ENCODE results near the gene SP1. TPM values are rescaled to one million over a fixed set of nuclear protein-coding genes. Genes with fewer than 3 reads are reported as not detected.

Gene SP1
- total and polyA plus RNA-seq, 4 experiments from 2014 or later = 4.3 to 110 (median 59.7) TPM

DNA sequence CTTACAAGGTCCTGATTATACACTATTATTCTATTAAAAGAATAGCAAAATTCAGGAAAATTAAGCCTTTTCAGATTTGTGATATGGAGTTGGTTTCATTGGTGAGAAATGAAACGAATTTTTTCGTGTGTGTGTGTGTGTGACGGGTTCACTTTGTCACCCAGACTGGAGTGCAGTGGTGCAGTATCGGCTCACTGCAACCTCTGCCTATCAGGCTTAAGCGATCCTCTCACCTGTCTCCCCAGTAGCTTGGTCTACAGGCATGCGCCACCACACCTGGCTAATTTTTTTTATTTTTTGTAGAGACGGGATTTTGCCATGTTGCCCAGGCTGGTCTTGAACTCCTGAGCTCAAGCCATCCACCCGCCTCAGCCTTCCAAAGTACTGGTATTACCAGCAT is 81.6 kb downstream of the SP1 start:
- Mint-ChIP-seq H3K27ac (peak overlapping the region in 1 of 7 donors; percentile 58), H3K4me1 (peaks cover 18 to 44% (median 31%) of the 10 kb centered on the region in 4 donors)
- POLR2A ChIA-PET (ENCODE audit: partially characterized antibody) = interaction anchor here (0.5 to 1.3 kb wide), 5 partner anchors 11 to 47 kb away, joined by 3 read pairs; partner anchors contain the start of gene TARBP2

DNA sequence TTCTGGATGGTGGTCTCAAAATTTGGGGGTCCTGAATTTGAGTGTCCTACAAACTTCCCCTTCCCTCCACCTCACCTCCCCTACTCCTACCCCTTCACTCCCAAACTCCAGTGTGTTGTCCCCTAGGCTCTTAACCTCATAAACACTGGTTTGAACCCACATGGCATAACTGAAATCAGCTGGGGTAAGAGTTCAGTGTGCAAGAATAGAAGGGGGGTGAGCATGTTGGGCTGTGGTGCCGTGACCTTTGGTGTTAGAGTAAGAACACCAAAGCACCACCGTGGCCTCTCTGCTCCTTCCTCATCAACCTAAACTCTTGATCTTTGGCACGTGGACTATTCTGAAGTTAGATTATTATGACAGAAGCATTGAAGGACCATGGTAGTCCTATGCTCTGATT is 83.0 kb downstream of the SP1 start:
- Histone ChIP-seq H3K4me3 (ENCODE audit: low read length in 2 of 2) (no peak overlapping the region), H3K27me3 (ENCODE audit: insufficient read depth, low read length) (no peaks in the 10 kb centered on the region), H3K36me3 (ENCODE audit: insufficient read depth, low read length) (peaks cover 97% of the 10 kb centered on the region), H3K27ac (ENCODE audit: low read depth, low read length) (no peak overlapping the region), H3K4me1 (ENCODE audit: insufficient read depth, low read length) (no peaks in the 10 kb centered on the region), H3K9me3 (ENCODE audit: control insufficient read depth in 1 of 2, low read length in 2 of 2) (no peaks in the 10 kb centered on the region)
- ChIA-PET POLR2A (ENCODE audit: partially characterized antibody) (interaction anchor here (1.2 to 1.3 kb wide), 3 partner anchors 9 to 38 kb away, joined by 3 read pairs; partner anchors contain the start of gene TARBP2), CTCF (ENCODE audit: partially characterized antibody) (no interaction called here)
- peak overlapping the region in 2 of 7 donors; percentile 10 to 30 for H3K27ac Mint-ChIP-seq
- H3K4me1 Mint-ChIP-seq = peaks cover 20 to 47% (median 33%) of the 10 kb centered on the region in 4 donors
- no peaks in the 10 kb centered on the region for H3K27me3 Mint-ChIP-seq
- H3K4me3 Mint-ChIP-seq = no peak overlapping the region
- no peaks in the 10 kb centered on the region for H3K9me3 Mint-ChIP-seq
- H3K36me3 Mint-ChIP-seq = peaks cover 76 to 95% of the 10 kb centered on the region in 2 donors
- no peak for DNase-seq
- intact Hi-C loops (cut with micrococcal nuclease) = no loop called here

More for the DNA sequence above, 81.6 kb downstream of the SP1 start:
- no peak for DNase-seq
- no peaks in the 10 kb centered on the region for H3K27me3 ChIP-seq (ENCODE audit: insufficient read depth, low read length)
- Mint-ChIP-seq H3K9me3 (no peaks in the 10 kb centered on the region), H3K4me3 (no peak overlapping the region), H3K36me3 (peaks cover 68 to 90% of the 10 kb centered on the region in 2 donors), H3K27me3 (no peaks in the 10 kb centered on the region)
- CTCF ChIA-PET (ENCODE audit: partially characterized antibody) = interaction anchor here (1.1 kb wide), 1 partner anchor 47 kb away, joined by 5 read pairs; no protein-coding TSS in a partner anchor
- H3K4me3 ChIP-seq (ENCODE audit: low read length in 2 of 2) = no peak overlapping the region
- no peak overlapping the region for H3K27ac ChIP-seq (ENCODE audit: low read depth, low read length)
- no peaks in the 10 kb centered on the region for H3K9me3 ChIP-seq (ENCODE audit: control insufficient read depth in 1 of 2, low read length in 2 of 2)
- intact Hi-C loops (cut with micrococcal nuclease) = no loop called here
- no peaks in the 10 kb centered on the region for H3K4me1 ChIP-seq (ENCODE audit: insufficient read depth, low read length)
- peaks cover 97% of the 10 kb centered on the region for H3K36me3 ChIP-seq (ENCODE audit: insufficient read depth, low read length)

DNA sequence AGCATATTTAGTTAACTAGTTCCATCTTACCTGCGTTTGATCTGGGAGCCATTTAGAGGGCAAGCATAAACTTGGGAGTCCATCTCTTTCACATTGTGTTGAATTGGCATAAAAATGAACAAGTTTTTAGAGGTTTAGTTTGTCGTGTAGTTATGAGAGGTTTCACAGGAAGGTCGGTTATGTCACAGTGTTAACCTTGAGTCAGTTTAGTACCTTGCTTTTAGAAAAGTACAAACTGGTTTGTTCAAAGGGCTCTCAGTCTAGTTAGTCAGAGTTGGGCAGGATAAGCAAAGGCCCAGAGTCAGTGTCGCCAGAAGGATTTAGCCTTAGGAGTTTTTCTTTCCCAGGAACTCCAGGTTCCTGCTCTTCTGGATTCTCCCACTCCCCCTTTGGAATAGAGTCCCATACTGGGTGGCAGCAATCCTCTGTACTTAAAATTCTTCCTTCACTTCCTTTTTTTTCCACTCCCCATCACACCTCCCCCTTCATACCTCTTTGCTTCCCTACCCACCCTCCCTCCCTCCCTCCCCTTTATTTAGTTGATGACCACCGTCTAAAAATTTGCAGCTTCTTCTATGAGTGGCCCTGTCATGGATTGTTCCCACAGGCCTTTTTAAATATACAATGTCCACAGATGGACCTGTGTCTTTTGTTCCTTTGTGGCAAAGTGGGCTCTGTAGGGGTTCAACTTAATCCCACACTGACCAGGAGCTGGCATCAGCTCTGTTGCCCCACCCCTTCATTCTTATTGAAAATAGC is 84.0 kb downstream of the SP1 start:
- H3K9me3 Mint-ChIP-seq = no peaks in the 10 kb centered on the region
- ChIA-PET CTCF (ENCODE audit: partially characterized antibody) (interaction anchor here (1.6 kb wide), 1 partner anchor 44 kb away, joined by 4 read pairs; no protein-coding TSS in a partner anchor), POLR2A (ENCODE audit: partially characterized antibody) (interaction anchor here (1.1 kb wide), 1 partner anchor 37 kb away, joined by 7 read pairs; the partner anchor contains the start of gene TARBP2)
- H3K27ac Mint-ChIP-seq = peak overlapping the region in 4 of 7 donors; percentile 33 to 70 (median 42)
- no peaks in the 10 kb centered on the region for H3K4me1 ChIP-seq (ENCODE audit: insufficient read depth, low read length)
- intact Hi-C loops (cut with micrococcal nuclease) = no loop called here
- no peaks in the 10 kb centered on the region for H3K27me3 ChIP-seq (ENCODE audit: insufficient read depth, low read length)
- H3K4me3 ChIP-seq (ENCODE audit: low read length in 2 of 2) = no peak overlapping the region
- H3K36me3 Mint-ChIP-seq = peaks cover 79 to 96% of the 10 kb centered on the region in 2 donors
- DNase-seq = no peak
- H3K36me3 ChIP-seq (ENCODE audit: insufficient read depth, low read length) = peaks cover 97% of the 10 kb centered on the region
- H3K27me3 Mint-ChIP-seq = no peaks in the 10 kb centered on the region
- peaks cover 21 to 46% (median 33%) of the 10 kb centered on the region in 4 donors for H3K4me1 Mint-ChIP-seq
- H3K27ac ChIP-seq (ENCODE audit: low read depth, low read length) = no peak overlapping the region
- H3K9me3 ChIP-seq (ENCODE audit: control insufficient read depth in 1 of 2, low read length in 2 of 2) = no peaks in the 10 kb centered on the region
- H3K4me3 Mint-ChIP-seq = no peak overlapping the region

DNA sequence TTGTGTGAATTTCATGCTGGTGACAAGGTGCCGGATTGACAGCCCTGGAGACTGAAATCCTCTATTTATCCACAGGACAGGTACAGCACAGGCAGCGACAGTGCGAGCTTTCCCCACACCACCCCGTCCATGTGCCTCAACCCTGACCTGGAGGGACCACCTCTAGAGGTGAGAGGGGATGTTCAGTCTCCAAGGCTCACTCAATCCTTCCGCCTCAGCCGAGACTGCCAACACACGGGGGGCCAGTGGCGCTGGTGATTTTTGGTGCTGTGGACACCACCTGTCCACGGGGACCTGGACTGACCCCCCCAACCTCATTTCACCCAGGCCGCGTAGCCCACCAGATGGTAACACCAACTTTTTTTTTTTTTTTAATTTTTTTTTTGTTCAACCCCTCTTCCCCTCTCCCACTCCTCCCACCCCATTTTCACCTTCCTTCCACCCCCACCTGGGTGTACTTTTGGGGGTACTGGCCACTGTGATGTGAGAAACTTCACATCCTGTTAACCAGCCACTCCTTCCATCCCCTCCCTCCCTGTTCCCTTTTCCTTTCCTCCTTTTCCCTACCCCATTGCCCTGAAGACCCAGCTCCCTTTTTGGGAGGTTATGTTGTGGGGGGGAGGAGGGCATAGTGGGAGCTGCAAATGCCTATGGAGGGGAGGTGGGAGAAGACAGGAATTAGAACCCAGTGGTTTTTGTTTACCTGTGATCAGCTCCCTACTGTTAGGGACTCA is 84.9 kb downstream of the SP1 start:
- CTCF ChIA-PET (ENCODE audit: partially characterized antibody) = interaction anchor here (1.6 kb wide), 1 partner anchor 44 kb away, joined by 4 read pairs; no protein-coding TSS in a partner anchor
- H3K36me3 Mint-ChIP-seq = peaks cover 73 to 92% of the 10 kb centered on the region in 2 donors
- no peaks in the 10 kb centered on the region for H3K27me3 Mint-ChIP-seq
- no peak overlapping the region for H3K27ac ChIP-seq (ENCODE audit: low read depth, low read length)
- peaks cover 99% of the 10 kb centered on the region for H3K36me3 ChIP-seq (ENCODE audit: insufficient read depth, low read length)
- no peaks in the 10 kb centered on the region for H3K4me1 ChIP-seq (ENCODE audit: insufficient read depth, low read length)
- POLR2A ChIA-PET (ENCODE audit: partially characterized antibody) = interaction anchor here (1.1 kb wide), 1 partner anchor 36 kb away, joined by 7 read pairs; the partner anchor contains the start of gene TARBP2
- H3K4me1 Mint-ChIP-seq = peaks cover 19 to 41% (median 30%) of the 10 kb centered on the region in 4 donors
- peak overlapping the region in 4 of 7 donors; percentile 36 to 73 (median 60) for H3K27ac Mint-ChIP-seq
- no peaks in the 10 kb centered on the region for H3K27me3 ChIP-seq (ENCODE audit: insufficient read depth, low read length)
- no peaks in the 10 kb centered on the region for H3K9me3 Mint-ChIP-seq
- no peak overlapping the region for H3K4me3 ChIP-seq (ENCODE audit: low read length in 2 of 2)
- no peak for DNase-seq
- intact Hi-C loops (cut with micrococcal nuclease) = no loop called here
- no peak overlapping the region for H3K4me3 Mint-ChIP-seq
- no peaks in the 10 kb centered on the region for H3K9me3 ChIP-seq (ENCODE audit: control insufficient read depth in 1 of 2, low read length in 2 of 2)

DNA sequence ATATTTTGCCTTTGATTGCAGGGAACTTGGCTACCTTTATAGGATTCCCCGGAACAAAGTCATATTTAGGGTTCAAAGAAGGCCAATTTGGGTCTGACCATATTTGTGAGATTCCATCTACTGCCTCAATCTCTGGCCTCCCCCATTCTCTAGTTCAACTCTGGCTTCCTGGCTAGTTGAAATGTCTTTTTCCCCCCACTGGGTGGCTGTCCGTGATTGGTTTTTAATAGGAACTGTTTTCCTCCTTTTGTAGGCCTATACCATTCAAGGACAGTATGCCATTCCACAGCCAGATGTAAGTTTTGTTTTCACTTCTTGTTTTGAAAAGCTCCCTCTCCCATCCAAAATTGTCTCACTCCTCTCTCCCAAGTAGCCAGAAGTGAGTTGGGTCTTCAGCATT is 85.7 kb downstream of the SP1 start:
- POLR2A ChIA-PET (ENCODE audit: partially characterized antibody) = no interaction called here
- H3K4me1 Mint-ChIP-seq = peaks cover 14 to 33% (median 25%) of the 10 kb centered on the region in 4 donors

More for the DNA sequence above, 85.7 kb downstream of the SP1 start:
- Mint-ChIP-seq H3K9me3 (no peaks in the 10 kb centered on the region), H3K36me3 (peaks cover 68 to 87% of the 10 kb centered on the region in 2 donors), H3K27me3 (no peaks in the 10 kb centered on the region), H3K27ac (peak overlapping the region in 5 of 7 donors; percentile 29 to 67 (median 48)), H3K4me3 (no peak overlapping the region)
- no peaks in the 10 kb centered on the region for H3K4me1 ChIP-seq (ENCODE audit: insufficient read depth, low read length)
- H3K36me3 ChIP-seq (ENCODE audit: insufficient read depth, low read length) = peaks cover 97% of the 10 kb centered on the region
- DNase-seq = no peak
- no peaks in the 10 kb centered on the region for H3K9me3 ChIP-seq (ENCODE audit: control insufficient read depth in 1 of 2, low read length in 2 of 2)
- intact Hi-C loops (cut with micrococcal nuclease) = no loop called here
- CTCF ChIA-PET (ENCODE audit: partially characterized antibody) = interaction anchor here (1.6 kb wide), 1 partner anchor 43 kb away, joined by 4 read pairs; no protein-coding TSS in a partner anchor
- H3K4me3 ChIP-seq (ENCODE audit: low read length in 2 of 2) = no peak overlapping the region
- H3K27ac ChIP-seq (ENCODE audit: low read depth, low read length) = no peak overlapping the region
- H3K27me3 ChIP-seq (ENCODE audit: insufficient read depth, low read length) = no peaks in the 10 kb centered on the region

Other genes starting within 250 kb of the SP1 start
- gene ZNF740, start 199.5 kb upstream of the SP1 start, total RNA-seq = 100 to 1,000 TPM; 109 to 113 TPM
- gene ZNF740, start 199.5 kb upstream of the SP1 start, polyA plus RNA-seq = 1 to 10 TPM in 1 of 2 donors, under 1 TPM in 1; 0.90 to 3.5 TPM
- gene CSAD, start 199.3 kb upstream of the SP1 start, total RNA-seq = 10 to 100 TPM; 62.5 to 64.2 TPM
- 1 to 10 TPM; 1.1 to 2.9 TPM for gene CSAD, start 199.3 kb upstream of the SP1 start, polyA plus RNA-seq
- 100 to 1,000 TPM; 382 to 397 TPM for gene ITGB7, start 172.9 kb upstream of the SP1 start, total RNA-seq
- 100 to 1,000 TPM; 271 to 374 TPM for gene ITGB7, start 172.9 kb upstream of the SP1 start, polyA plus RNA-seq
- gene RARG, start 148.0 kb upstream of the SP1 start, total RNA-seq = 10 to 100 TPM; 84.7 to 86.0 TPM
- gene RARG, start 148.0 kb upstream of the SP1 start, polyA plus RNA-seq = 10 to 100 TPM; 13.2 to 25.1 TPM
- gene ESPL1, start 111.9 kb upstream of the SP1 start, total RNA-seq = under 1 TPM; 0.20 to 0.55 TPM
- gene ESPL1, start 111.9 kb upstream of the SP1 start, polyA plus RNA-seq = under 1 TPM in 1 of 2 donors, not detected in 1; 0.16 TPM
- gene PFDN5, start 84.6 kb upstream of the SP1 start, total RNA-seq = 100 to 1,000 TPM; 717 to 718 TPM
- 1,000 to 10,000 TPM; 1,306 to 1,410 TPM for gene PFDN5, start 84.6 kb upstream of the SP1 start, polyA plus RNA-seq
- gene MYG1, start 80.5 kb upstream of the SP1 start, total RNA-seq = 10 to 100 TPM; 46.0 to 50.8 TPM
- gene MYG1, start 80.5 kb upstream of the SP1 start, polyA plus RNA-seq = 10 to 100 TPM; 62.4 to 78.2 TPM
- gene AAAS, start 58.6 kb upstream of the SP1 start, total RNA-seq = 10 to 100 TPM; 63.6 to 66.5 TPM
- gene AAAS, start 58.6 kb upstream of the SP1 start, polyA plus RNA-seq = 10 to 100 TPM; 32.5 to 47.8 TPM
- not detected for gene SP7, start 43.8 kb upstream of the SP1 start, total RNA-seq
- gene SP7, start 43.8 kb upstream of the SP1 start, polyA plus RNA-seq = not detected
- not detected for gene AMHR2, start 43.7 kb downstream of the SP1 start, total RNA-seq
- not detected for gene AMHR2, start 43.7 kb downstream of the SP1 start, polyA plus RNA-seq
- gene PRR13, start 61.6 kb downstream of the SP1 start, total RNA-seq = 100 to 1,000 TPM; 242 to 247 TPM
- gene PRR13, start 61.6 kb downstream of the SP1 start, polyA plus RNA-seq = 100 to 1,000 TPM; 545 to 843 TPM
- 100 to 1,000 TPM; 848 to 858 TPM for gene PCBP2, start 71.9 kb downstream of the SP1 start, total RNA-seq
- 100 to 1,000 TPM in 1 of 2 donors, 10 to 100 TPM in 1; 88.0 to 118 TPM for gene PCBP2, start 71.9 kb downstream of the SP1 start, polyA plus RNA-seq
- 10 to 100 TPM; 25.0 to 28.2 TPM for gene MAP3K12, start 119.3 kb downstream of the SP1 start, total RNA-seq
- gene MAP3K12, start 119.3 kb downstream of the SP1 start, polyA plus RNA-seq = 1 to 10 TPM; 3.1 to 8.5 TPM
- gene TARBP2, start 121.1 kb downstream of the SP1 start, total RNA-seq = 10 to 100 TPM; 26.9 to 37.0 TPM
- gene TARBP2, start 121.1 kb downstream of the SP1 start, polyA plus RNA-seq = 10 to 100 TPM; 24.5 to 33.1 TPM
- gene NPFF, start 127.3 kb downstream of the SP1 start, total RNA-seq = not detected
- gene NPFF, start 127.3 kb downstream of the SP1 start, polyA plus RNA-seq = not detected
- 10 to 100 TPM; 26.8 to 35.8 TPM for gene ATF7, start 246.2 kb downstream of the SP1 start, total RNA-seq
- 10 to 100 TPM; 16.3 to 16.4 TPM for gene ATF7, start 246.2 kb downstream of the SP1 start, polyA plus RNA-seq